Mesothelial cell of epicardium (in vitro differentiated cells): ENCODE data around the gene CXXC4. TPM values are rescaled to one million over a fixed set of nuclear protein-coding genes. Genes with fewer than 3 reads are reported as not detected.

Experiments
- DNase-seq, 2 experiments: peaks; one replicate each; pipeline ENCODE4 v3.0.0; 2021; ENCODE audit warnings: low spot score in 2 of 2; ENCODE audit not compliant: unreplicated experiment in 2 of 2
- H3K27ac Mint-ChIP-seq: 2 replicates; pipeline ENCODE4 v1.8.0; 2021; ENCODE audit warnings: mixed read lengths
- H3K27me3 Mint-ChIP-seq: 2 replicates; pipeline ENCODE4 v1.8.0; 2021; ENCODE audit warnings: low read depth, mixed read lengths
- H3K36me3 Mint-ChIP-seq: 2 replicates; pipeline ENCODE4 v1.8.0; 2021; ENCODE audit warnings: mixed read lengths
- H3K4me1 Mint-ChIP-seq: 2 replicates; pipeline ENCODE4 v1.8.0; 2021; ENCODE audit warnings: mixed read lengths
- H3K4me3 Mint-ChIP-seq: 2 replicates; pipeline ENCODE4 v1.8.0; 2021; ENCODE audit warnings: mild to moderate bottlenecking, moderate library complexity, mixed read lengths
- H3K9me3 Mint-ChIP-seq: 2 replicates; pipeline ENCODE4 v1.8.0; 2021; ENCODE audit warnings: mixed read lengths
- CTCF ChIP-seq: fragments of 200-600 bp; sonication (generic); IDR thresholded peaks from one replicate; pipeline ENCODE4 v1.5.0; 2021; ENCODE audit warnings: antibody characterized with exemption; ENCODE audit not compliant: unreplicated experiment
- total RNA-seq: library from RNA; stranded (reverse); gene quantifications from 3 replicates; pipeline ENCODE4 v1.2.1, GENCODE V29; 2021

CXXC4 gene
- total RNA-seq: 4.6 to 5.1 TPM (median 5.0 TPM) in 3 replicates

GRCh38 chr4:104494822-104495559, at the start of gene CXXC4:
Gene CXXC4, minus strand, starts transcription at chr4:104494894. Its CDS starts 3,092 bp downstream, at chr4:104491802.
- no peaks in the 10 kb centered on the region for H3K36me3 Mint-ChIP-seq
- peaks cover 44% of the 10 kb centered on the region for H3K4me1 Mint-ChIP-seq
- H3K27ac Mint-ChIP-seq: peak within 1 kb of the TSS; percentile 94
- peaks cover 3% of the 10 kb centered on the region for H3K27me3 Mint-ChIP-seq
- no peaks in the 10 kb centered on the region for H3K9me3 Mint-ChIP-seq
- peak within 1 kb of the TSS; percentile 94 for H3K4me3 Mint-ChIP-seq
- DNase-seq: peak; percentile 40 to 71
- no peak for TF ChIP-seq CTCF

- peaks cover 22% of the 10 kb centered on the region for H3K4me1 Mint-ChIP-seq
Observed at GRCh38 chr4:104533156-104533555, 38.5 kb upstream of the CXXC4 start.

GRCh38 chr4:104532677-104533076, 38.0 kb upstream of the CXXC4 start:
- H3K27ac Mint-ChIP-seq: no peak overlapping the region
- peaks cover 22% of the 10 kb centered on the region for H3K4me1 Mint-ChIP-seq
- H3K27me3 Mint-ChIP-seq: no peaks in the 10 kb centered on the region
- H3K36me3 Mint-ChIP-seq: peaks cover 2% of the 10 kb centered on the region
- peaks cover 7% of the 10 kb centered on the region for H3K9me3 Mint-ChIP-seq
- no peak for DNase-seq
- H3K4me3 Mint-ChIP-seq: no peak overlapping the region
- TF ChIP-seq CTCF: no peak

More at GRCh38 chr4:104533156-104533555, 38.5 kb upstream of the CXXC4 start:
- DNase-seq: no peak
- Mint-ChIP-seq H3K27me3 (no peaks in the 10 kb centered on the region), H3K27ac (no peak overlapping the region), H3K9me3 (peaks cover 7% of the 10 kb centered on the region), H3K36me3 (peaks cover 2% of the 10 kb centered on the region), H3K4me3 (no peak overlapping the region)
- TF ChIP-seq CTCF: no peak

GRCh38 chr4:104531390-104531789, 36.7 kb upstream of the CXXC4 start:
- peaks cover 11% of the 10 kb centered on the region for H3K9me3 Mint-ChIP-seq
- no peaks in the 10 kb centered on the region for H3K27me3 Mint-ChIP-seq
- peaks cover 2% of the 10 kb centered on the region for H3K36me3 Mint-ChIP-seq
- no peak overlapping the region for H3K27ac Mint-ChIP-seq
- TF ChIP-seq CTCF: no peak
- DNase-seq: no peak
- no peak overlapping the region for H3K4me3 Mint-ChIP-seq
- peaks cover 22% of the 10 kb centered on the region for H3K4me1 Mint-ChIP-seq

- Mint-ChIP-seq H3K4me3 (no peak overlapping the region), H3K27ac (no peak overlapping the region), H3K4me1 (peaks cover 22% of the 10 kb centered on the region), H3K9me3 (peaks cover 4% of the 10 kb centered on the region), H3K27me3 (no peaks in the 10 kb centered on the region), H3K36me3 (no peaks in the 10 kb centered on the region)
- no peak for DNase-seq
- no peak for TF ChIP-seq CTCF
Observed at GRCh38 chr4:104530426-104530825, 35.7 kb upstream of the CXXC4 start.
